Measurements from ENCODE around the gene WDFY2. TPM values are rescaled to one million over a fixed set of nuclear protein-coding genes. Genes with fewer than 3 reads are reported as not detected.

Gene WDFY2
- total and polyA plus RNA-seq, 2 of the 8 experiments (the other 6 are each of a cell fraction or from before 2014, with no cell fraction given), result 13.9 to 29.0 TPM

DNA sequence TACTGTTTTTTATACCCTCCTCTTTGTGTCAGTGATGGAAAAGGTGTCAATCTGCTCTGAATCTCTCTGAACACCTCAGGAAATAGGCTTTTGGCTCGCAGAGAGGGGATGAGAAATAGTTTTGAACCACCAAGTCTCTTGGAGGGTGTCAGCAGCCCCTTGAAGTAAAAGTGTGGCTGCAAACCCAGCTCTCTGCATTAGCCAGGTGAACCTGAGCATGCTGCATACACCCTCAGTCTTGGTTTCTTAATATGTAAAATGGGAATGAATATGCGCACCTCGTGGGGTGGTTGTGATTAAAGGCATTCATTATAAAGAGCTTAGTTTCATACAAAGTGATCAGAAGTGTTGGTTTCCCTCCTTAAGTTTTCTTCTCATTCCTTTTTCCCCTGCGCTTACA, 221.1 kb downstream of the WDFY2 start (continued):
- TF ChIP-seq, protein P1, sequence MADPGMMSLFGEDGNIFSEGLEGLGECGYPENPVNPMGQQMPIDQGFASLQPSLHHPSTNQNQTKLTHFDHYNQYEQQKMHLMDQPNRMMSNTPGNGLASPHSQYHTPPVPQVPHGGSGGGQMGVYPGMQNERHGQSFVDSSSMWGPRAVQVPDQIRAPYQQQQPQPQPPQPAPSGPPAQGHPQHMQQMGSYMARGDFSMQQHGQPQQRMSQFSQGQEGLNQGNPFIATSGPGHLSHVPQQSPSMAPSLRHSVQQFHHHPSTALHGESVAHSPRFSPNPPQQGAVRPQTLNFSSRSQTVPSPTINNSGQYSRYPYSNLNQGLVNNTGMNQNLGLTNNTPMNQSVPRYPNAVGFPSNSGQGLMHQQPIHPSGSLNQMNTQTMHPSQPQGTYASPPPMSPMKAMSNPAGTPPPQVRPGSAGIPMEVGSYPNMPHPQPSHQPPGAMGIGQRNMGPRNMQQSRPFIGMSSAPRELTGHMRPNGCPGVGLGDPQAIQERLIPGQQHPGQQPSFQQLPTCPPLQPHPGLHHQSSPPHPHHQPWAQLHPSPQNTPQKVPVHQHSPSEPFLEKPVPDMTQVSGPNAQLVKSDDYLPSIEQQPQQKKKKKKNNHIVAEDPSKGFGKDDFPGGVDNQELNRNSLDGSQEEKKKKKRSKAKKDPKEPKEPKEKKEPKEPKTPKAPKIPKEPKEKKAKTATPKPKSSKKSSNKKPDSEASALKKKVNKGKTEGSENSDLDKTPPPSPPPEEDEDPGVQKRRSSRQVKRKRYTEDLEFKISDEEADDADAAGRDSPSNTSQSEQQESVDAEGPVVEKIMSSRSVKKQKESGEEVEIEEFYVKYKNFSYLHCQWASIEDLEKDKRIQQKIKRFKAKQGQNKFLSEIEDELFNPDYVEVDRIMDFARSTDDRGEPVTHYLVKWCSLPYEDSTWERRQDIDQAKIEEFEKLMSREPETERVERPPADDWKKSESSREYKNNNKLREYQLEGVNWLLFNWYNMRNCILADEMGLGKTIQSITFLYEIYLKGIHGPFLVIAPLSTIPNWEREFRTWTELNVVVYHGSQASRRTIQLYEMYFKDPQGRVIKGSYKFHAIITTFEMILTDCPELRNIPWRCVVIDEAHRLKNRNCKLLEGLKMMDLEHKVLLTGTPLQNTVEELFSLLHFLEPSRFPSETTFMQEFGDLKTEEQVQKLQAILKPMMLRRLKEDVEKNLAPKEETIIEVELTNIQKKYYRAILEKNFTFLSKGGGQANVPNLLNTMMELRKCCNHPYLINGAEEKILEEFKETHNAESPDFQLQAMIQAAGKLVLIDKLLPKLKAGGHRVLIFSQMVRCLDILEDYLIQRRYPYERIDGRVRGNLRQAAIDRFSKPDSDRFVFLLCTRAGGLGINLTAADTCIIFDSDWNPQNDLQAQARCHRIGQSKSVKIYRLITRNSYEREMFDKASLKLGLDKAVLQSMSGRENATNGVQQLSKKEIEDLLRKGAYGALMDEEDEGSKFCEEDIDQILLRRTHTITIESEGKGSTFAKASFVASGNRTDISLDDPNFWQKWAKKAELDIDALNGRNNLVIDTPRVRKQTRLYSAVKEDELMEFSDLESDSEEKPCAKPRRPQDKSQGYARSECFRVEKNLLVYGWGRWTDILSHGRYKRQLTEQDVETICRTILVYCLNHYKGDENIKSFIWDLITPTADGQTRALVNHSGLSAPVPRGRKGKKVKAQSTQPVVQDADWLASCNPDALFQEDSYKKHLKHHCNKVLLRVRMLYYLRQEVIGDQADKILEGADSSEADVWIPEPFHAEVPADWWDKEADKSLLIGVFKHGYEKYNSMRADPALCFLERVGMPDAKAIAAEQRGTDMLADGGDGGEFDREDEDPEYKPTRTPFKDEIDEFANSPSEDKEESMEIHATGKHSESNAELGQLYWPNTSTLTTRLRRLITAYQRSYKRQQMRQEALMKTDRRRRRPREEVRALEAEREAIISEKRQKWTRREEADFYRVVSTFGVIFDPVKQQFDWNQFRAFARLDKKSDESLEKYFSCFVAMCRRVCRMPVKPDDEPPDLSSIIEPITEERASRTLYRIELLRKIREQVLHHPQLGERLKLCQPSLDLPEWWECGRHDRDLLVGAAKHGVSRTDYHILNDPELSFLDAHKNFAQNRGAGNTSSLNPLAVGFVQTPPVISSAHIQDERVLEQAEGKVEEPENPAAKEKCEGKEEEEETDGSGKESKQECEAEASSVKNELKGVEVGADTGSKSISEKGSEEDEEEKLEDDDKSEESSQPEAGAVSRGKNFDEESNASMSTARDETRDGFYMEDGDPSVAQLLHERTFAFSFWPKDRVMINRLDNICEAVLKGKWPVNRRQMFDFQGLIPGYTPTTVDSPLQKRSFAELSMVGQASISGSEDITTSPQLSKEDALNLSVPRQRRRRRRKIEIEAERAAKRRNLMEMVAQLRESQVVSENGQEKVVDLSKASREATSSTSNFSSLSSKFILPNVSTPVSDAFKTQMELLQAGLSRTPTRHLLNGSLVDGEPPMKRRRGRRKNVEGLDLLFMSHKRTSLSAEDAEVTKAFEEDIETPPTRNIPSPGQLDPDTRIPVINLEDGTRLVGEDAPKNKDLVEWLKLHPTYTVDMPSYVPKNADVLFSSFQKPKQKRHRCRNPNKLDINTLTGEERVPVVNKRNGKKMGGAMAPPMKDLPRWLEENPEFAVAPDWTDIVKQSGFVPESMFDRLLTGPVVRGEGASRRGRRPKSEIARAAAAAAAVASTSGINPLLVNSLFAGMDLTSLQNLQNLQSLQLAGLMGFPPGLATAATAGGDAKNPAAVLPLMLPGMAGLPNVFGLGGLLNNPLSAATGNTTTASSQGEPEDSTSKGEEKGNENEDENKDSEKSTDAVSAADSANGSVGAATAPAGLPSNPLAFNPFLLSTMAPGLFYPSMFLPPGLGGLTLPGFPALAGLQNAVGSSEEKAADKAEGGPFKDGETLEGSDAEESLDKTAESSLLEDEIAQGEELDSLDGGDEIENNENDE (IDR thresholded peaks at IDR 0.05; ENCODE audit: insufficient replicate concordance, low read length), result no peak
- TF ChIP-seq EZH2 (IDR thresholded peaks at IDR 0.05; ENCODE audit: low read depth, low read length, severe bottlenecking), result no peak
- TF ChIP-seq EGR1 (IDR thresholded peaks at IDR 0.05; ENCODE audit: borderline replicate concordance, low read depth, low read length), result no peak
- no peak for TF ChIP-seq TEAD4 (IDR thresholded peaks at IDR 0.05; ENCODE audit: low read depth, low read length)
- TF ChIP-seq GABPA (IDR thresholded peaks at IDR 0.05; ENCODE audit: borderline replicate concordance, insufficient read depth, low read length), result no peak
- no peak for TF ChIP-seq SUZ12 (IDR thresholded peaks at IDR 0.05; ENCODE audit: low read length)
- TF ChIP-seq KDM1A (IDR thresholded peaks at IDR 0.05; ENCODE audit: borderline replicate concordance, low read length), result no peak
- no peak for TF ChIP-seq BCL11A (IDR thresholded peaks at IDR 0.05; ENCODE audit: low read depth in 2 of 2, low read length in 2 of 2)
- no peak for TF ChIP-seq CBX5 (IDR thresholded peaks at IDR 0.05; ENCODE audit: low read depth, low read length)

Data from H1 (cell line).